Measurements from ENCODE around the gene PKIG. TPM values are rescaled to one million over a fixed set of nuclear protein-coding genes. Genes with fewer than 3 reads are reported as not detected.

PKIG gene
- total and polyA plus RNA-seq, 2 donors (not counting 3 experiments of a cell fraction or from before 2014, with no cell fraction given): 135 to 167 TPM

GRCh38 chr20:44637042-44637441 lies 54.7 kb downstream of the PKIG start:
- CTCF ChIA-PET: no interaction called here
- no peaks in the 10 kb centered on the region for H3K27me3 ChIP-seq (ENCODE audit: control insufficient read depth in 2 of 2, insufficient read depth in 2 of 2, low read length in 2 of 2)
- no peak overlapping the region for H2AFZ ChIP-seq (ENCODE audit: low read depth, low read length)
- H3K4me2 ChIP-seq (ENCODE audit: insufficient read depth, low read length): no peak overlapping the region
- H3K79me2 ChIP-seq (ENCODE audit: control insufficient read depth, insufficient read depth, low read length): no peaks in the 10 kb centered on the region
- FAIRE-seq: no peak
- POLR2A ChIA-PET: interaction anchor here (0.6 kb wide), 1 partner anchor 913 kb away, joined by 3 read pairs; no protein-coding TSS in a partner anchor
- dilution Hi-C loops (cut with MboI; ENCODE audit: extremely low pct_ligation_motif_present, low sequenced_read_pairs): no loop called here
- H3K9ac ChIP-seq (replicated peaks; ENCODE audit: extremely low read depth, insufficient read depth, low read length): no peak overlapping the region
- H3K4me1 ChIP-seq (ENCODE audit: control insufficient read depth, extremely low read depth, insufficient read depth, low read length): peaks cover 5% of the 10 kb centered on the region
- no peaks in the 10 kb centered on the region for H3K9me1 ChIP-seq (replicated peaks; ENCODE audit: control insufficient read depth, extremely low read depth, insufficient read depth, low read length)
- H3K9me3 ChIP-seq (replicated peaks; ENCODE audit: control insufficient read depth, insufficient read depth, low read length): no peaks in the 10 kb centered on the region
- no peak overlapping the region for H3K27ac ChIP-seq (ENCODE audit: insufficient read depth, low read depth, low read length)
- H3K36me3 ChIP-seq (ENCODE audit: control insufficient read depth in 2 of 2, extremely low read depth in 1 of 2, insufficient read depth in 2 of 2, low read length in 2 of 2): peaks cover 0 to 2% of the 10 kb centered on the region in 2 experiments
- intact Hi-C loops (cut with micrococcal nuclease): no loop called here
- no peak overlapping the region for H3K4me3 ChIP-seq (replicated peaks in 1 of 3; ENCODE audit: insufficient read depth in 1 of 3, low read depth in 1 of 3, low read length in 3 of 3)
- DNase-seq (ENCODE audit: low read depth, low spot score): no peak
- no peaks in the 10 kb centered on the region for H4K20me1 ChIP-seq (replicated peaks; ENCODE audit: control insufficient read depth, extremely low read depth, insufficient read depth, low read length)
- no peak for TF ChIP-seq GATA2 (IDR thresholded peaks at IDR 0.05; ENCODE audit: insufficient read depth, insufficient read length, low read depth, low read length)
- TF ChIP-seq POLR2AphosphoS5 (IDR thresholded peaks at IDR 0.05; ENCODE audit: insufficient read depth, low read depth, low read length): no peak
- no peak for TF ChIP-seq EZH2 (IDR thresholded peaks at IDR 0.05; ENCODE audit: borderline replicate concordance, low read depth, low read length, severe bottlenecking)
- TF ChIP-seq MYC (IDR thresholded peaks at IDR 0.05; ENCODE audit: low read depth, low read length): no peak
- no peak for TF ChIP-seq JUN (IDR thresholded peaks at IDR 0.05; ENCODE audit: borderline replicate concordance, insufficient read depth, insufficient read length, low read depth)
- no peak for TF ChIP-seq CTCF (IDR thresholded peaks at IDR 0.05; ENCODE audit: extremely low read depth in 1 of 2, insufficient read depth in 1 of 2, low read depth in 1 of 2, low read length in 2 of 2)
- TF ChIP-seq POLR2A (IDR thresholded peaks at IDR 0.05; ENCODE audit: low read depth, low read length): no peak
- no peak for TF ChIP-seq FOS (IDR thresholded peaks at IDR 0.05; ENCODE audit: borderline replicate concordance, insufficient read depth, low read length)
- TF ChIP-seq MAX (IDR thresholded peaks at IDR 0.05; ENCODE audit: insufficient read depth, insufficient read length): no peak
- no TSS peak for BruUV-seq (replicated peaks)
